Activated CD4-positive, alpha-beta T cell treated with anti-CD3 and anti-CD28 coated beads for 36 hours (primary cell): Measurements from ENCODE around the gene ERVW-1. TPM values are rescaled to one million over a fixed set of nuclear protein-coding genes. Genes with fewer than 3 reads are reported as not detected.

ENCODE experiments used
- ATAC-seq: fragments of 200-7000 bp; cut with Tn5 transposase; one replicate; pipeline ENCODE4 v1.10.0; 2021; ENCODE audit warnings: mild to moderate bottlenecking, moderate library complexity
- CTCF ChIA-PET: fragments of 350-600 bp; sonication (Branson Sonifier 250); formaldehyde crosslinking; loops from one replicate; lab custom pipeline; 2021; ENCODE audit warnings: antibody characterized with exemption; lab: Charles Lee
- POLR2A ChIA-PET: fragments of 350-600 bp; sonication (Branson Sonifier 250); formaldehyde crosslinking; loops from one replicate; lab custom pipeline; 2021; ENCODE audit warnings: antibody characterized with exemption, inconsistent platforms; lab: Charles Lee
- DNase-seq: peaks from one replicate; pipeline ENCODE4 v3.0.0-alpha.2; 2020
- H3K27ac Mint-ChIP-seq: one replicate; pipeline ENCODE4 v1.8.0; 2021; ENCODE audit warnings: mixed read lengths
- H3K27me3 Mint-ChIP-seq: one replicate; pipeline ENCODE4 v1.8.0; 2021; ENCODE audit warnings: mixed read lengths
- H3K36me3 Mint-ChIP-seq: one replicate; pipeline ENCODE4 v1.8.0; 2021; ENCODE audit warnings: low read depth, mixed read lengths
- H3K4me1 Mint-ChIP-seq: one replicate; pipeline ENCODE4 v1.8.0; 2021; ENCODE audit warnings: mixed read lengths
- H3K4me3 Mint-ChIP-seq: one replicate; pipeline ENCODE4 v1.8.0; 2021; ENCODE audit warnings: mild to moderate bottlenecking, moderate library complexity, mixed read lengths
- H3K9me3 Mint-ChIP-seq: one replicate; pipeline ENCODE4 v1.8.0; 2021; ENCODE audit warnings: low read depth, mixed read lengths
- intact Hi-C, 2 experiments: fragments of 100-400 bp; cut with DNase I in 1 of 2; cut with micrococcal nuclease in 1 of 2; formaldehyde crosslinking; loops; one replicate each; pipeline versions ENCODE4 v1.14.2 to v1.15.1; 2022 to 2024; cut with DNase I, micrococcal nuclease
- total RNA-seq, 2 experiments: library from RNA; stranded (reverse); gene quantifications; one replicate each; pipeline ENCODE4 v1.2.3, GENCODE V29; 2021

The ERVW-1 gene
- total RNA-seq, 2 experiments from 2014 or later = not detected

DNA sequence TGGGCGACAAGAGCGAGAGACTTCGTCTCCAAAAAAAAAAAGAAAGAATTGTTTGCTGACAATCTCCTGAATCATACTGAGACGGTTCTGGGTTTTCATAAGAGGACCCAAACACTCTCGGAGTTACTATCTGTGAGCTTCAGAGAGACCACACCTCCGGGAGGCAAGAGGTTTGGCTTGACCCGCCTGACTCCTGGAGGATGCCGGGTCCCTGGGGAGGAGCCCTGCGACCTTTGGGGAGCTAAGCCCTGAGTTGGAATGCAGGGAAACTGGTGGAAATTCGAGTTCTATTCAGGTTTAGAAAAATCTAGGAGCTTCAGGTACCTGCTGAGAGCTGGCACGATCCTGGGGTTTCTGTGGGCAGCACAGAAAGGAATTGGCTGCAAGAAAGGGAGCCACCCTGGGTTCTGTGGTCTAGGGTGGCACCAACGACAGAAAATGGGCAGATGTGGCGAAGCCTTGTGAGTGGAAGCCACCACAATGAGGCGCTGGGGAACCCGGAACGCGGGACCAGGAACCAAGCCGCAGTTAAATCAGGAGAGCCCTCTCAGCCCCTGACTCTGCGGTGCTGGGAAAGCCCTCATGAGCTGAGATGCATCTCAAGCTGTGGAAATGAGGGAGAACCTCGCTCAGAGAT is 52.3 kb downstream of the ERVW-1 start:
- peak; percentile 28 for DNase-seq
- Mint-ChIP-seq H3K27ac (no peak overlapping the region), H3K4me3 (no peak overlapping the region), H3K36me3 (no peaks in the 10 kb centered on the region), H3K4me1 (peaks cover 10% of the 10 kb centered on the region), H3K9me3 (no peaks in the 10 kb centered on the region), H3K27me3 (peaks cover 23% of the 10 kb centered on the region)
- ATAC-seq = no peak
- intact Hi-C loops = loop anchor here (2.0 to 10.0 kb wide), 2 partner anchors 629 kb away; no protein-coding TSS in a partner anchor
- CTCF ChIA-PET = interaction anchor here (0.6 to 7.7 kb wide), 6 partner anchors 9 to 130 kb away, joined by 3 to 93 read pairs (median 6); partner anchors contain the start of gene GATAD1
- POLR2A ChIA-PET = interaction anchor here (0.6 to 2.0 kb wide), 2 partner anchors 22 to 288 kb away, joined by 5 to 6 read pairs; partner anchors contain the start of gene GATAD1

DNA sequence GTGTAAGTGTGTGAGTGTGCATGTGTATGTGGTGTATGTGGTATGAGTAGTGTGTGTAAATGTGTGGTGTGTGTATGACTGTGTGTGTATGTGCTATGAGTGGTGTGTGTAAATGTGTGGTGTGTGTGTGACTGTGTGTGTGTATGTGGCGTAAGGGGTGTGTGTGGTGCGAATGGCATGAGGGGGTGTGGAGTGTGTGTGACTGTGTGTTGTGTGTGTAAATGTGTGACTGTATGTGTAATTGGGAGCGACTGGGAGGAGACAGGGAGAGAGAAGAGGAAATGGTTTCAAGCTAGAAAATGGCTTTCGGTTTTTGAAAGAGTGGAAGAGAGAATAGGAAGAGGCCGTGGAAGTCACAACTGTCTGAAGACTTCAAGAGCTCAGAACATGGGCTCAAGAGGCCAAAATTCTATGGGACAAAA is 54.0 kb downstream of the ERVW-1 start:
- peak; percentile 18 for ATAC-seq
- no peaks in the 10 kb centered on the region for H3K36me3 Mint-ChIP-seq
- H3K27ac Mint-ChIP-seq = no peak overlapping the region
- POLR2A ChIA-PET = interaction anchor here (0.6 to 2.0 kb wide), 2 partner anchors 21 to 24 kb away, joined by 3 to 6 read pairs; partner anchors contain the start of gene GATAD1
- intact Hi-C loops = loop anchor here (1.0 to 10.0 kb wide), 4 partner anchors 24 to 631 kb away; partner anchors contain the start of gene GATAD1 (in 2 of the 2)
- peak overlapping the region; percentile 0 for H3K4me3 Mint-ChIP-seq
- H3K4me1 Mint-ChIP-seq = peaks cover 10% of the 10 kb centered on the region
- CTCF ChIA-PET = interaction anchor here (0.5 to 7.7 kb wide), 24 partner anchors 8 to 1751 kb away, joined by 3 to 93 read pairs (median 4); partner anchors contain the start of genes ANKIB1, CYP51A1, GATAD1 and KRIT1
- H3K27me3 Mint-ChIP-seq = peaks cover 23% of the 10 kb centered on the region
- H3K9me3 Mint-ChIP-seq = no peaks in the 10 kb centered on the region
- no peak for DNase-seq

DNA sequence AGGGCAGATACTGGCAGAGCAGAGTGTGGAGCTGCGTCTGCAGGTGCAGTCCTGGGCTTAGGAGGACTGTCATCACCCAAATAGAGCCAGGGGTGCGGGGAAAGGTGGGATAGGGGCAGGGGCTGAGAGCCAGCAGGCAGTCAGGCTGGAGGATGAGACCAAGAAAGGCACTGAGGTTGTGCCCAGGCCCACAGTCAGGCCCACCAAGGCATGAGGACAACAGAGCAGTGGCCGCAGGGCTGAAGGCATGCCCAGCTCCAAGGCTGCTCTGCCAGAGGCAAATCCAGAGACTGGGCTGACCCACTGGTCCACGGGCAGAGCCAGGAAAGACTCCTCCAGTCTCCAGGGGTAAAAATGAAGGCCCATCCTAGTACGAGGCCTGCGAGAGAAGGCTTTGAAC is 54.8 kb downstream of the ERVW-1 start:
- Mint-ChIP-seq H3K27ac (no peak overlapping the region), H3K4me3 (no peak overlapping the region), H3K9me3 (no peaks in the 10 kb centered on the region), H3K27me3 (peaks cover 23% of the 10 kb centered on the region), H3K4me1 (peaks cover 10% of the 10 kb centered on the region), H3K36me3 (no peaks in the 10 kb centered on the region)
- ChIA-PET CTCF (interaction anchor here (1.4 to 7.7 kb wide), 3 partner anchors 11 to 24 kb away, joined by 4 to 93 read pairs (median 17); partner anchors contain the start of gene GATAD1), POLR2A (no interaction called here)
- DNase-seq (no peak), ATAC-seq (no peak)
- intact Hi-C loops = loop anchor here in 1 of 2 experiments (10.0 kb wide), 1 partner anchor 632 kb away; no protein-coding TSS in a partner anchor

DNA sequence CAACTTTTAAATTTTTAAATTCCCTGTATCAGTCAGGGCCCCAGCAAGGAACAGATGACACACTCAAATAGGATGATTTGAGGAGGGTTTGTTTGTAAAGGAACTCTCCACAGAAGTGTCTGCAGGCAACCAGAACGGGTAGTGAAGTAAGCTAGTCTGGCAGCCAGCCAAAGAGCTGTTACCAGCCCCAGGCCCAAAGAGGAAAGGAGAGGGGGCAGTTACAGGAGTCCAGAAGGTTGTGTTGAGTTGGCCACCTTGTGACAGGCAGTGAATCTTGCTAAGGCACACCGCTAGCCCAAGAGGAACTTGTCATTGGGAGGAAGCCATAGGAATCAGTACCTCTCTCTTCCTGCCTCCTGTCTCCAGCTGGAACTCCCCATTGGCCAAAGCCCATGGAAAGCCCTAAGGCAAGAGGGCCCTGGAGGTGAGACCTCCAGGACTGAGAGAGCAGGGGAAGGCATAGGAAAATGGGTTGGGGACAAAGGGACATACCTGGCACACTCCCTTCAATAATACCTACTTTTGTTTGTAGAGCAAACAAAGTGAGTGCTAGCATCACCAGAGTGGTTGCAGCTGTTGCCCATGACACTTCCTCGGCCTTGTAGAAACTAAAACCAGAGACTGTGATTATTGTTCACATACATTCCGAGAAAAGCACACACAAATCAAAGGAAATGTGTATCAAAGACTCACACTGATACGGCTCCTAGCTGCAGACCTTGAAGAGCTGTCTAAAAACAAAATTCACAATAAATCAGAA is 55.9 kb downstream of the ERVW-1 start:
- H3K4me3 Mint-ChIP-seq = no peak overlapping the region
- no peaks in the 10 kb centered on the region for H3K9me3 Mint-ChIP-seq
- no peaks in the 10 kb centered on the region for H3K36me3 Mint-ChIP-seq
- ATAC-seq (no peak), DNase-seq (no peak)
- ChIA-PET CTCF (interaction anchor here (0.5 to 7.7 kb wide), 6 partner anchors 9 to 235 kb away, joined by 3 to 93 read pairs (median 4); partner anchors contain the start of gene GATAD1), POLR2A (no interaction called here)
- H3K4me1 Mint-ChIP-seq = peaks cover 10% of the 10 kb centered on the region
- peaks cover 18% of the 10 kb centered on the region for H3K27me3 Mint-ChIP-seq
- no peak overlapping the region for H3K27ac Mint-ChIP-seq
- intact Hi-C loops = loop anchor here in 1 of 2 experiments (10.0 kb wide), 1 partner anchor 633 kb away; no protein-coding TSS in a partner anchor

Other genes with a start within 250 kb of the ERVW-1 start
- gene KRIT1, start 232.0 kb downstream of the ERVW-1 start, total RNA-seq = 10 to 100 TPM; 37.7 to 45.5 TPM
- gene ANKIB1, start 232.0 kb downstream of the ERVW-1 start, total RNA-seq = 10 to 100 TPM; 37.0 to 55.1 TPM
- 10 to 100 TPM; 18.4 to 19.0 TPM for gene GATAD1, start 30.5 kb downstream of the ERVW-1 start, total RNA-seq
- gene PEX1, start 50.6 kb upstream of the ERVW-1 start, total RNA-seq = 10 to 100 TPM; 14.7 to 16.0 TPM
- 10 to 100 TPM; 12.8 to 13.1 TPM for gene RBM48, start 50.8 kb upstream of the ERVW-1 start, total RNA-seq
- gene FAM133B, start 112.4 kb upstream of the ERVW-1 start, total RNA-seq = 10 to 100 TPM; 26.1 to 27.6 TPM